ENCODE results near the gene DRP2.

DNA sequence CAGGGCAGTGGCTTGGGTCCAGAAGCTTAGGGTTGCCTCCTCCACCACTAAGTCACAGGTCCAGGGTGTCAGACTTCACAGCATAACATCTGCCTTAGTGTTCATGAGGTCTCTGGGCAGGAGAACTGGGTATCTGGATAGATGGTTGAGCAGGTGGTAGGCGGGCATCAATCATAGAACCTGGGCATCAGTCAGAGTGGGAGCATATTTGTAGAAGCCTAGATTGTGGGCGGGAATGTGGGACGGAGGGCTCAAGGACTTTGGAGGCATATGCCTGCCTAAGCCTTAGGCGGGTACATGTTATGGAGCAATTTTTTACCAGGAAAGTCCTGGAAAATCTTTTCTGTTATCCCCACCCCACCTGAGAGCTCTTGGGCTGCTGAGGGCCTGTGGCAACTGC is 43.0 kb downstream of the DRP2 start:
- TF ChIP-seq, protein P1, sequence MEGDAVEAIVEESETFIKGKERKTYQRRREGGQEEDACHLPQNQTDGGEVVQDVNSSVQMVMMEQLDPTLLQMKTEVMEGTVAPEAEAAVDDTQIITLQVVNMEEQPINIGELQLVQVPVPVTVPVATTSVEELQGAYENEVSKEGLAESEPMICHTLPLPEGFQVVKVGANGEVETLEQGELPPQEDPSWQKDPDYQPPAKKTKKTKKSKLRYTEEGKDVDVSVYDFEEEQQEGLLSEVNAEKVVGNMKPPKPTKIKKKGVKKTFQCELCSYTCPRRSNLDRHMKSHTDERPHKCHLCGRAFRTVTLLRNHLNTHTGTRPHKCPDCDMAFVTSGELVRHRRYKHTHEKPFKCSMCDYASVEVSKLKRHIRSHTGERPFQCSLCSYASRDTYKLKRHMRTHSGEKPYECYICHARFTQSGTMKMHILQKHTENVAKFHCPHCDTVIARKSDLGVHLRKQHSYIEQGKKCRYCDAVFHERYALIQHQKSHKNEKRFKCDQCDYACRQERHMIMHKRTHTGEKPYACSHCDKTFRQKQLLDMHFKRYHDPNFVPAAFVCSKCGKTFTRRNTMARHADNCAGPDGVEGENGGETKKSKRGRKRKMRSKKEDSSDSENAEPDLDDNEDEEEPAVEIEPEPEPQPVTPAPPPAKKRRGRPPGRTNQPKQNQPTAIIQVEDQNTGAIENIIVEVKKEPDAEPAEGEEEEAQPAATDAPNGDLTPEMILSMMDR (conservative IDR thresholded peaks at IDR 0.05) = no peak
- TF ChIP-seq EZH2 (IDR thresholded peaks at IDR 0.05; ENCODE audit: low read depth) = no peak

Measured in PC-9 (cell line).